ENCODE data around the gene FRYL. TPM values are rescaled to one million over a fixed set of nuclear protein-coding genes. Genes with fewer than 3 reads are reported as not detected.

The FRYL gene
- total RNA-seq, 1 donor = 44.0 TPM

DNA sequence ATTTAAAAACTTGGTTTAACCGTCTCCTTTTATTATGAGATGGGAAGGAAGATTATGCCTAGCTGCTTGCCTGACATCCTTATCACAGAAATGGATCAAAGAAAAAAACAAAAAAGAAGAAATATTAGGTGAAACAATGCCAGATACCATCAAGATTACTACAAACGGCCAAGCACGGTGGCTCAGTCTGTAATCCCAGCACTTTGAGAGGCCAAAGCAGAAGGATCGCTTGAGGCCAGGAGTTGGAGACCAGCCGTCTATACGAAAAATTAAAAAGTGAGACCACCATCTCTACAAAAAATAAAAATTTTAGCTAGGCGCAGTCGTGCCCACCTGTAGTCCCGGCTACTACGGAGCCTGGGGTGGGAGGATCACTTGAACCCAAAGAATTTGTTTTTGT lies 2.3 kb downstream of the FRYL start:
- no peak for DNase-seq (ENCODE audit: low read depth)
- TF ChIP-seq, protein P1, sequence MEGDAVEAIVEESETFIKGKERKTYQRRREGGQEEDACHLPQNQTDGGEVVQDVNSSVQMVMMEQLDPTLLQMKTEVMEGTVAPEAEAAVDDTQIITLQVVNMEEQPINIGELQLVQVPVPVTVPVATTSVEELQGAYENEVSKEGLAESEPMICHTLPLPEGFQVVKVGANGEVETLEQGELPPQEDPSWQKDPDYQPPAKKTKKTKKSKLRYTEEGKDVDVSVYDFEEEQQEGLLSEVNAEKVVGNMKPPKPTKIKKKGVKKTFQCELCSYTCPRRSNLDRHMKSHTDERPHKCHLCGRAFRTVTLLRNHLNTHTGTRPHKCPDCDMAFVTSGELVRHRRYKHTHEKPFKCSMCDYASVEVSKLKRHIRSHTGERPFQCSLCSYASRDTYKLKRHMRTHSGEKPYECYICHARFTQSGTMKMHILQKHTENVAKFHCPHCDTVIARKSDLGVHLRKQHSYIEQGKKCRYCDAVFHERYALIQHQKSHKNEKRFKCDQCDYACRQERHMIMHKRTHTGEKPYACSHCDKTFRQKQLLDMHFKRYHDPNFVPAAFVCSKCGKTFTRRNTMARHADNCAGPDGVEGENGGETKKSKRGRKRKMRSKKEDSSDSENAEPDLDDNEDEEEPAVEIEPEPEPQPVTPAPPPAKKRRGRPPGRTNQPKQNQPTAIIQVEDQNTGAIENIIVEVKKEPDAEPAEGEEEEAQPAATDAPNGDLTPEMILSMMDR (IDR thresholded peaks at IDR 0.05; ENCODE audit: insufficient read depth, low read depth, low read length) = no peak
- H3K4me3 ChIP-seq (ENCODE audit: low read depth, low read length) = peak overlapping the region; percentile 75

DNA sequence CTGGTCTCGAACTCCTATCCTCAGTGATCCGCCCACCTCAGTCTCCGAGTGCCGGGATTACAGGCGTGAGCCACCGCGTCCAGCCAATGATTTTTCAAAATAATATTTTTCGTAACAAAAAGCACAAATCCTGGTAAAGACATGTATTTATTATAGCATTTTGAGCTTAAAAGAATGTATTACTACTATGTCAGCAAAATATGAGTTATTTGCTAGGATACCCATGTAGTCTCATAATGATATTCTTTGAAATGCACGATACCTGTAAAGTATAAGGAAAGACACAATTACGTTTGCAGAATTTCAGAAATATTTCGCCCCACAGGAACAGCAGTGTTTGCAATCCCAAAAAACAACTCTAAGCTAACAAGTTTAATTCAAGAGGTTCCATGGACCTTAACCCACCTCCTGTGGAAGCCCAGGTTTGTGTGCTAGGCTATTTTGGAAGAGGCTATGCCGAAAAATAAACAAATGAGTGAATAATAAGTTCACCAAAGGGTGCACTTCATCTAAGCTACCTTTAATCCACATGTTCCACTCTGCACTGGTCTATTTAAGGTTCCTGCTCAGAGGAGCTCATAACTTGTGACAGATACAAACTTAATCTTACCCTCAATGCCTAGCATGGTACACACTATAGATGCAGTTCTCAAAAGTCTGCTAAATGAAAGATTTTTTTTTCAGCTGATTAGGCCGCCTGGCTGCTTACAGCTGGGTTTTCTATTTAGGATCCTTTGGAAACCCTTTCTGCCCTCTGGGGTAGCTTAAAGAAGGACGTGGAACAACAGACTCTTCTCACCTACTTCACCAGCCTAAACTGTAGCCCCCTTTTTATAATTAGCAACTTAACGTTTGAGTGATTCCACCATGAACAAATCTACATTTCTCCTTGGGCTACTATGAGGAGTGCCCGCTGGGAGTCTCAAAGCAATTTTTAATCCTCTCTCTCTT lies 5.0 kb downstream of the FRYL start:
- TF ChIP-seq, protein P1 (IDR thresholded peaks at IDR 0.05; ENCODE audit: insufficient read depth, low read depth, low read length) = no peak
- no peak for DNase-seq (ENCODE audit: low read depth)
- H3K4me3 ChIP-seq (ENCODE audit: low read depth, low read length) = no peak overlapping the region

DNA sequence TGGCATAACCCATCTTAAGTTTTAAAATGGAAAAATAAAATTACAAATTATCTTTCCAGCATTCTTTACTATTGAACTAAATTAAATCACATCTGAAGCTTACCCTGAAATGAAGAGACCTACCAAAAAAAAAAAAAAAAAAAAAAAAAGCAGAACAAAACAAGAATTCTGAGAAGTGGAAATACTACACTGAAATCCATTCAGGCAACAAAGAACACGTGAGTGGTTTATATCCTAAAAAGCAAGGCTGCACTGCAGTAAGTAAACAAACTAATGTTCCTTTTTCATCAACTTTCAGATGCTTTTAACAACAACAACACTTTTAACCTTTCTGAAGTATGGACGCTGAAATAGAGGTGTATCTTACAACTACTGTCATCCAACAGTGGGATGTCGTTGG lies 7.5 kb downstream of the FRYL start:
- DNase-seq (ENCODE audit: low read depth) = no peak
- TF ChIP-seq, protein P1 (IDR thresholded peaks at IDR 0.05; ENCODE audit: insufficient read depth, low read depth, low read length) = no peak
- H3K4me3 ChIP-seq (ENCODE audit: low read depth, low read length) = no peak overlapping the region

DNA sequence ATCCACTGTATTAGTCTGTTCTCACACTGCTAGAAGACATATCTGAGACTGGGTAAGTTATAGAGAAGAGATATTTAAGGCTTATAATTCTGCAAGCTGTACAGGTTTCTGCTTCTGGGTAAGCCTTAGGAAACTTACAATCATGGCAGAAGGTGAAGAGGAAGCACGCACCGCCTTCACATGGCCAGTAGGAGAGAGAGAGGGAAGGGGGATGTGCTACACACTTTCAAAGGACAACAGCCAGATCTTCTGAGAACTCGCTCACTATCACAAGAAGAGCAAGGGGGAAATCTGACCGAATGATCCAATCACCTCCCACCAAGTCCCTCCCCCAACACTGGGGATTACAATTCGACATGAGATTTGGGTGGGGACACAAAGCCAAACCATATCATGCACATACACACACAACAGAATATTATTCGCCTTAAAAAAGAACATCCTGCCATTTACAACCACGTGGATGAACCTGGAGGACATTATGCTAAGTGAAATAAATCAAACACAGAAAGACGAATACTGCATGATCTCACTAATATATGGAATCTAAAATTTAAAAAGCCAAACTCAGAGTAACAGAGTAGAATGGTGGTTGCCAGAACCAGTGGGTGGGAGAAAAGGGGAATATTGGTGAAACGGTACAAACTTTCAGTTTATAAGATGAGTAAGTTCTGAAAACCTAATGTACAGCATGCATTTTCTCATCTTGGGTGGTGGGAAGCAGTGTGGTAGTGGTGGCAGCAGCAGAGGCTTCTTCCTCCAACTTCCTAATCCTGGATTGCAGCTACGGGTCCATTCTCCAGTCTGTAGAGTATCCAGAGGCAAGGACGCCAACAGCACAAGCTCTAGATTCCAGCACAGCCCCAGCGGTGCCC lies 12.8 kb downstream of the FRYL start:
- H3K4me3 ChIP-seq (ENCODE audit: low read depth, low read length) = no peak overlapping the region
- no peak for DNase-seq (ENCODE audit: low read depth)
- TF ChIP-seq, protein P1 (IDR thresholded peaks at IDR 0.05; ENCODE audit: insufficient read depth, low read depth, low read length) = peak; percentile 5

DNA sequence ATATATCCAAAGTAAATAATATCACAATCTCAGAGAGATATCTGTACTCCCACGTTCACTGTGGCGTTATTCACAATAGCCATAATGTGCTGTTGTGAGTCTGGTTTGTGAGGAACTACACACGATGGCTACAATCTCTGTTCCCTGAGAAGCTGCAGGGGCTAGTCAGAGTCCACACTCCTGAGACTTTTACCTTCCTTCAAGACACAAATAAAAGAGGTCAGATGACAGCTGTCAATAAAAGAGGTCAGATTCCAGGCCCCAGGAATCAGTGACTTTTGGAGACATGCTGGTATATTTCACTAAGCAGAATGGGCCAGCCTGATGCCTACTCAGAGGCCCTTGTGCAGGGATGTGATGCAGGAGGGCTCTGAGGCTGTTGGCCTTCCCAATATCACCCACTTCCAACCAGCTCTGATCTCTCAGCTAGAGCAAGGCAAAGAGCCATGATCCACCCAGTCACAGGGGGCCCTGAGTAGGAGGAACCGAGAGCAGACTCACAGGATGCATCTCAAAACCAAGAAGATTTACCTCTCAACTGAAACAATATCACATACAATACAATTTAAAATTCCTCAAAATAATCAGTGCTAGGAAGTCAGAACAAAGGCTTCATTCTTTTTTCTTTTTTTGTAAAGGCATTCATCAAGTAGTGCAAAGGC lies 13.8 kb downstream of the FRYL start:
- no peak overlapping the region for H3K4me3 ChIP-seq (ENCODE audit: low read depth, low read length)
- TF ChIP-seq, protein P1 (IDR thresholded peaks at IDR 0.05; ENCODE audit: insufficient read depth, low read depth, low read length) = no peak
- DNase-seq (ENCODE audit: low read depth) = no peak

DNA sequence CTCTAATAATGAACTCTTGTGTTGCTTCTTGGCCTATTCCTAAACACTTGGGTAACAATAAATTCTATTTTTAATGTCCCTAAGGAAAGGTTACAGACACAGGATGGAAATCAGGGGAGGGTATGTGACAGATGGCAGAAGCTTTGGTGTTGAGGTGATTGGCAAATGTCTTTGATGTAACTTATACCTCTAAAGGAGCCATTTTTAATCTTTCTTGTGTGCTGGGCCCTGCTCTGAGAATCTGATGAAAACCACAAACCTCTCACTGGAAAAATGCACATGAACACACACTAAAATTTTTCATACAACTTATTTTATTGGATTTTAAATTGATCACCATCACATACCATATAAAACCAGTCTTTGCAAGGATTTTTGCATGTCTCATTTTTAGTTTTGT lies 17.7 kb downstream of the FRYL start:
- TF ChIP-seq, protein P1 (IDR thresholded peaks at IDR 0.05; ENCODE audit: insufficient read depth, low read depth, low read length) = no peak
- no peak overlapping the region for H3K4me3 ChIP-seq (ENCODE audit: low read depth, low read length)
- no peak for DNase-seq (ENCODE audit: low read depth)
